Measurements from ENCODE around the gene ASB7. TPM values are rescaled to one million over a fixed set of nuclear protein-coding genes. Genes with fewer than 3 reads are reported as not detected.

ASB7 gene, protein sequence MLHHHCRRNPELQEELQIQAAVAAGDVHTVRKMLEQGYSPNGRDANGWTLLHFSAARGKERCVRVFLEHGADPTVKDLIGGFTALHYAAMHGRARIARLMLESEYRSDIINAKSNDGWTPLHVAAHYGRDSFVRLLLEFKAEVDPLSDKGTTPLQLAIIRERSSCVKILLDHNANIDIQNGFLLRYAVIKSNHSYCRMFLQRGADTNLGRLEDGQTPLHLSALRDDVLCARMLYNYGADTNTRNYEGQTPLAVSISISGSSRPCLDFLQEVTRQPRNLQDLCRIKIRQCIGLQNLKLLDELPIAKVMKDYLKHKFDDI
- total RNA-seq: 9.2 and 9.4 TPM in 2 replicates

DNA sequence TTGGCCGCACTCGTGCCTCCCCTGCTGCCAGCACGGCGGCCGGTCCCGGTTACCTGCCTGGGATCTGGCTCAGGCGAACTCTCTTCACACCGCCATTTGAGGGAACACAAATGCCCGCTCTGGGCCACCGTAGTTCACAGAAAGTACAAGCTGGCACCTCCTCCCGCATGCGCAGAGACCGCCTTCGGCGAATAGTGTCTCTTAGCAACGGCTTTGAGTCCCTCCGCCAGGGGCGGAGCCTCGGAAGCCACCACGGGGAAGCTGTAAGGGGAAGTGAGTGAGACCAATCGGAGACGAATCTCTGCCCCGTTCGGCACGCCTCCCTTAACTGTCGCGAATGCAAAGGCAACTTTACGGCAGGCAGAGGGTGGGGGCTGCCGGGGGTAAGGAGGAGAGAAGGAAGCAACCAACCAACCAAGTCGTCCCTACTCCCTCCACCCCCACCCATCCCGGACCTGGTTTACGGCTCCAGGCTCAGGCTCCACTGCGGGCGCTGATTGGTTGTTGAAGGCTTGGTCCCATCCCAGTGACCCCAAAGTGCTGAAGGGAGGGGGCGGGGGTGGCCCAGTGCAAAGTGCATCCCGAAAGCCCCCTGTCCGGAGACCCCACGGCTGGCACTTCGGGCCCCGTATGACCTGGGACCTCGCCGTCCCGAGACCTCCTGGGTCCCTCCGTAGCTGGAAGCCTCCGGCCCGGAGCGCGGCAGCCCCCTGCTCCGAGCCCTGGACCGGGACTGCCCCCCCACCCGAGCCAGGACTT, at the start of gene ASB7, which contains the start of gene LINS1:
TSS of gene ASB7 (plus strand) at position 526 of the 759 bp plus-strand sequence. CDS start 9,628 bp downstream, outside the sequence.
TSS of gene LINS1 (minus strand) at position 121 of the 759 bp plus-strand sequence. CDS start 21,342 bp downstream, outside the sequence.

Other genes with a start within 250 kb of the ASB7 start
- not detected in 2 replicates for gene CERS3, start 73.6 kb upstream of the ASB7 start, total RNA-seq
- 6.1 and 9.5 TPM in 2 replicates for gene LINS1, start 405 bp upstream of the ASB7 start, total RNA-seq